Activated CD4-positive, CD25-positive, alpha-beta regulatory T cell (primary cell): Measurements from ENCODE around the gene SPANXN3.
"Not testable (repeated sequence)": the region's sequence is repeated elsewhere in the genome, so short reads cannot be mapped to it uniquely, and the experiment has no call there.

Experiments used
- DNase-seq, 4 experiments: peaks; one replicate each; lab custom pipeline; 2025; lab: John Stamatoyannopoulos, UW

Gene SPANXN3, protein sequence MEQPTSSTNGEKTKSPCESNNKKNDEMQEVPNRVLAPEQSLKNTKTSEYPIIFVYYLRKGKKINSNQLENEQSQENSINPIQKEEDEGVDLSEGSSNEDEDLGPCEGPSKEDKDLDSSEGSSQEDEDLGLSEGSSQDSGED

DNA sequence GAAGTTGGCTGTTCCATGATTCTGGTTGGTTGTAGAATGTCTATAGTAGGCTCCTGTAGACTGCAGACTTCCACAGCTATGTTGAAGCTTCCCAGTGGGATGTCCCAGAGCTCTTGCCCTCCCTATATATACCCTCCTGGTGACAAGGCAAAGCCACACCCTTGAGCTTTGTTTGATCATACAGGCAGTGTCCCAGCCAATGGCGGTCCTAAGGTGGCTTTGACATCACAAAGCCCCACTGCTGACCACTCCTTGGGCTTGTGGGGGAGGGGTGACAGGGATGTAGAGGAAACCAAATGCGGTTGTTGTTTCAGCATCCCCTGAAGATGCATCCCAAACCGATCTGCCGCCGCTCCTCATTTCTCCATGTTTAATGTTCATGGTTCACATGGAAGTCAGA is at the start of gene SPANXN3:
Gene SPANXN3, minus strand, starts transcription at position 101 of the 400 bp plus-strand sequence. Its CDS starts 84 bp downstream, at position 17.
- not testable (repeated sequence) for DNase-seq

- DNase-seq, result no peak
These were observed 18.9 kb upstream of the SPANXN3 start for GRCh38 chrX:143536176-143536575.

- not testable (repeated sequence) for DNase-seq
These were observed 15.1 kb downstream of the SPANXN3 start for GRCh38 chrX:143502196-143502595.

DNA sequence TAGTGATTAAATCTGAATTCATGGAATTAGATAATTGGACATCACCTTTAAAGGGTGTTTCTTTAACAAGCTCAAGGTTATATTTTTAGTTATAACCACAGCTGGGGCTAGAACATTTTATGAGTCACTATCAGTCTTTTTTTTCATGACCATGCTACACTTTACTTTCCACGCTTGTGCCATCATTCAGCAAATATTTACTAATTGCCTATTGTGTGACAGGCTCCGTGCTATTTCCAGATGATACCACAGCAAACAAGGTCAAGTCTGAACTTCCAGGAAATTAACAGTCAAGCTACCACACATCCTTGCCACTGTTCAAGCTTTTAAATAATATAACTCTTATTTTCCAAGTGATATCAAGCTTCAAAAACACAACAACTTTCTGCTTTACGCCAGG is 16.5 kb downstream of the SPANXN3 start:
- no peak for DNase-seq

DNA sequence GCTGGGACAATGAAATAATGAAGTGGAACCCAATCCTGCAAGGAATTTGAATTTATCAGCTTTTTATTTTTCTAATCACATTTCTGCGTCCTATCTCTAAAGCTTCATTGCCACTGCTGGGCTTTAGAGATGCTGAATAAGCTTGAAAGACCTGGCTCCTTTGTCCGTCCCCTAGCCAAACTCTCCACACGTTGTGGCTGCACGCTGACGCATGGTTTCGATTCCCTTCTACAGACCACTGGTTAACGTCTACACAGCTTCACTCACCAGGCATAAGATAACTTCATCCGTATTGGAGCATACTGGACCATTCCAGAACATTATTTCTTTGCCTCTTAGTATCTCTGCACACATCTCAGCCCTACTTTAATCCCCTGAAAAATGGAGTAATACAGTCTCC is 31.2 kb downstream of the SPANXN3 start:
- DNase-seq, result no peak

- no peak for DNase-seq
These were observed 40.5 kb downstream of the SPANXN3 start for GRCh38 chrX:143476751-143477150.

DNA sequence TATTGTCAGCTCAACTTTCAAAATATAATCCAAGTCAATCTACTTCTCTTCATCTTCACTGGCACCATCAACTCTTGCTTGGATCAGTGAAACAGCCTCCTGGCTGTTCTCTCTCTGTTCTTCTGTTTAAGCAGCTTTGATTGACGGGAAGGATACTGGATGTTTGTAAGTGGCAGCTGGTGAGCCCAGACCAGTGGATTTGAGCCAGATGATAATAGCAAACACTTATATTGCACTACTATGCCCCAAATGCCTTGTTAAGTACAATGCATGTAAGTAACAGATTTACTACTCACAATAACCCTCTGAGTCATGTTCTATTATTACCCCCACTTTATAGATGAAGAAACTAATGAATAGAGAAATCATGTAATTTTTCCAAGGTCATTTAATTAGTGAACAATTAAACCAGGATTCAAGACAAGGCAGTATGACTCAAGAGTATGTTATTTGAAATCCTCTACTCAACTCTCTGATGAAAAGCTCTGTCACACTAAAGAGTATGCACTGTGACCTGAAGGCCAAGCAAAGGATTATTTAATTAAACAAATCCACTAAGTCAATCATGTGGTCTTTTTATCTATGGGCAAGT is 44.8 kb downstream of the SPANXN3 start:
- DNase-seq, result no peak

DNA sequence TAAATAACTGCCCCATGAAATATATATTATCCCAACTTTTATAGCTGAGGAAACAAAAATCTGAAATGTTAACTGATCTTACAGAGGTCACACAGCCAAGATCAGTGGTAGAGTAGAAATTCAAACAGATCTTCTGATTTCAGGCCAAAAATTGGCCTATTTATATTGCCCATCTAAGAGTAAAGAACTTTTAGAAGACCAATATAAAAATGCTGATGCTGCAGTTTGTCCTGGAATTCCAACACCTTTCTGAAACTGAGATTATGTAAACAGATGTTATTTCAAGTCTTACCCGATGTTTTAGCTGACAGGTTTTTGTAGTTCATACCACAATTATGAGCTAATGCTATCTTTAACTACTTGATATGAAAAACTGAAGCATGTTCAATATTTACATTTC is 51.1 kb downstream of the SPANXN3 start:
- DNase-seq, result no peak

DNA sequence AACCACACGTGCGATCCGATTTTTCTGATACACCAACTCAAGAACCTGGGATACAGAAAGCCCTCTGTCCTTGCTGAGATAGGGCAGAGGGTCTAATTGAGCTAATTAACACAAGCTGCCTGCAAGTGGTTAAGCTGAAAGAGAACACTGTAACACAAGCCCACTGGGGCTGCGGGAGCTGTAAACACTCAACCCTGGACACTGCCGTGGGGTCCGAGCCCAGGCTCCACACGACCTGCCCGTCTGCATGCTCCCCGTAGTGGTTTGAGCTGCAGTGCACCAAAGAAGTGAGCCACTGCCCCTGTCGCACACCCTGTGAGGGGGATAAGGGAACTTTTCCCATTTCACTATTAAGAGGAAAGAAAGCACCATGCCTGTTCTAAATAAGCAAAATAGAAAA is 54.6 kb downstream of the SPANXN3 start:
- no peak for DNase-seq

DNA sequence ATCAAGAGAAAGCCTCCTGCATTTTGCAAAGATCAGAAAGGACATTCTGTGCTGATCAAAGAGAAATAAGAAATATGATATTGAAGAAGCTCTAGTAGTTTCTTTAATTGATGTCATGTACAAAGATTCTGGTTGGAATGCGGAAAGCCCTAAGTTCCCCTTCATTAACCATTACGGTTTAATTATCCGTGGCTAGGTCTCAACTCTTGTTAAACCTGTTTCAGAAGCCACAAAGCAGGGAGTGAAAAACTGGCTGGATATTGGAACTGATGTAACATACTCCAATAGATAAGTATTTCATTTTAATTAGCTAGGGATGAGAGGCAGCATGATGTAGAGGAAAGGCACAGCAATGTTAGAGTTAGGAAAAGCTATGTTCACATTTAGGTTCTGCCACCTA is 55.7 kb downstream of the SPANXN3 start:
- no peak for DNase-seq
